Measurements from ENCODE around the gene CIDEB. TPM values are rescaled to one million over a fixed set of nuclear protein-coding genes. Genes with fewer than 3 reads are reported as not detected.

CIDEB gene
- total and polyA plus RNA-seq, 2 of the 8 experiments (the other 6 are each of a cell fraction or from before 2014, with no cell fraction given), result 0.11 TPM; not detected in 1

Small RNA genes lying within 50 kb of the gene (small RNA-seq; reads per million reads assigned to genes)
- gene RF00026 (ENCODE audit: insufficient read depth), result not detected

Other genes with a start within 250 kb of the CIDEB start
Only the 30 nearest of the 33 such genes appear.
- 63.6 and 67.2 TPM in 2 replicates for gene DCAF11, start 193.2 kb downstream of the CIDEB start, total RNA-seq (2021; fragmentation: NEBNext Ultra II Directional; extraction: Animal tissue kit (Norgen Biotek cat#: 25700))
- gene DCAF11, start 193.2 kb downstream of the CIDEB start, polyA plus RNA-seq (2011; rRNA removed), result 60.4 and 74.6 TPM in 2 replicates
- gene NRL, start 193.0 kb downstream of the CIDEB start, total RNA-seq (2021; fragmentation: NEBNext Ultra II Directional; extraction: Animal tissue kit (Norgen Biotek cat#: 25700)), result 1.1 TPM in 2 replicates
- 2.1 and 2.2 TPM in 2 replicates for gene NRL, start 193.0 kb downstream of the CIDEB start, polyA plus RNA-seq (2011; rRNA removed)
- gene FITM1, start 177.3 kb downstream of the CIDEB start, total RNA-seq (2021; fragmentation: NEBNext Ultra II Directional; extraction: Animal tissue kit (Norgen Biotek cat#: 25700)), result 0.33 and 0.76 TPM in 2 replicates
- gene FITM1, start 177.3 kb downstream of the CIDEB start, polyA plus RNA-seq (2011; rRNA removed), result 0.53 and 0.80 TPM in 2 replicates
- 85.9 and 91.7 TPM in 2 replicates for gene PSME1, start 171.8 kb downstream of the CIDEB start, total RNA-seq (2021; fragmentation: NEBNext Ultra II Directional; extraction: Animal tissue kit (Norgen Biotek cat#: 25700))
- gene PSME1, start 171.8 kb downstream of the CIDEB start, polyA plus RNA-seq (2011; rRNA removed), result 57.4 and 74.9 TPM in 2 replicates
- 36.9 and 38.4 TPM in 2 replicates for gene EMC9, start 166.4 kb downstream of the CIDEB start, total RNA-seq (2021; fragmentation: NEBNext Ultra II Directional; extraction: Animal tissue kit (Norgen Biotek cat#: 25700))
- 47.2 and 60.1 TPM in 2 replicates for gene EMC9, start 166.4 kb downstream of the CIDEB start, polyA plus RNA-seq (2011; rRNA removed)
- gene PSME2, start 161.4 kb downstream of the CIDEB start, total RNA-seq (2021; fragmentation: NEBNext Ultra II Directional; extraction: Animal tissue kit (Norgen Biotek cat#: 25700)), result 111 and 118 TPM in 2 replicates
- gene PSME2, start 161.4 kb downstream of the CIDEB start, polyA plus RNA-seq (2011; rRNA removed), result 71.8 and 76.8 TPM in 2 replicates
- gene RNF31, start 160.5 kb downstream of the CIDEB start, total RNA-seq (2021; fragmentation: NEBNext Ultra II Directional; extraction: Animal tissue kit (Norgen Biotek cat#: 25700)), result 57.8 and 72.0 TPM in 2 replicates
- 17.5 and 40.6 TPM in 2 replicates for gene RNF31, start 160.5 kb downstream of the CIDEB start, polyA plus RNA-seq (2011; rRNA removed)
- gene IRF9, start 146.7 kb downstream of the CIDEB start, total RNA-seq (2021; fragmentation: NEBNext Ultra II Directional; extraction: Animal tissue kit (Norgen Biotek cat#: 25700)), result 11.1 and 11.4 TPM in 2 replicates
- gene IRF9, start 146.7 kb downstream of the CIDEB start, polyA plus RNA-seq (2011; rRNA removed), result 13.2 and 13.3 TPM in 2 replicates
- 25.8 and 28.5 TPM in 2 replicates for gene REC8, start 135.9 kb downstream of the CIDEB start, total RNA-seq (2021; fragmentation: NEBNext Ultra II Directional; extraction: Animal tissue kit (Norgen Biotek cat#: 25700))
- 9.8 and 19.1 TPM in 2 replicates for gene REC8, start 135.9 kb downstream of the CIDEB start, polyA plus RNA-seq (2011; rRNA removed)
- 108 and 109 TPM in 2 replicates for gene IPO4, start 119.2 kb downstream of the CIDEB start, total RNA-seq (2021; fragmentation: NEBNext Ultra II Directional; extraction: Animal tissue kit (Norgen Biotek cat#: 25700))
- 55.5 and 80.6 TPM in 2 replicates for gene IPO4, start 119.2 kb downstream of the CIDEB start, polyA plus RNA-seq (2011; rRNA removed)
- gene TM9SF1, start 112.5 kb downstream of the CIDEB start, total RNA-seq (2021; fragmentation: NEBNext Ultra II Directional; extraction: Animal tissue kit (Norgen Biotek cat#: 25700)), result 22.2 and 25.3 TPM in 2 replicates
- gene TM9SF1, start 112.5 kb downstream of the CIDEB start, polyA plus RNA-seq (2011; rRNA removed), result 24.6 and 29.2 TPM in 2 replicates
- gene TSSK4, start 102.3 kb downstream of the CIDEB start, total RNA-seq (2021; fragmentation: NEBNext Ultra II Directional; extraction: Animal tissue kit (Norgen Biotek cat#: 25700)), result 0.28 TPM in 1 of 2 replicates, not detected in the other
- 0.05 TPM in 1 of 2 replicates, not detected in the other for gene TSSK4, start 102.3 kb downstream of the CIDEB start, polyA plus RNA-seq (2011; rRNA removed)
- gene CHMP4A, start 94.5 kb downstream of the CIDEB start, total RNA-seq (2021; fragmentation: NEBNext Ultra II Directional; extraction: Animal tissue kit (Norgen Biotek cat#: 25700)), result 32.9 and 36.4 TPM in 2 replicates
- 23.4 and 37.6 TPM in 2 replicates for gene CHMP4A, start 94.5 kb downstream of the CIDEB start, polyA plus RNA-seq (2011; rRNA removed)
- gene MDP1, start 91.9 kb downstream of the CIDEB start, total RNA-seq (2021; fragmentation: NEBNext Ultra II Directional; extraction: Animal tissue kit (Norgen Biotek cat#: 25700)), result 14.3 and 17.7 TPM in 2 replicates
- 25.3 and 32.2 TPM in 2 replicates for gene MDP1, start 91.9 kb downstream of the CIDEB start, polyA plus RNA-seq (2011; rRNA removed)
- gene NEDD8, start 75.6 kb downstream of the CIDEB start, total RNA-seq (2021; fragmentation: NEBNext Ultra II Directional; extraction: Animal tissue kit (Norgen Biotek cat#: 25700)), result 241 and 253 TPM in 2 replicates
- gene NEDD8, start 75.6 kb downstream of the CIDEB start, polyA plus RNA-seq (2011; rRNA removed), result 196 and 317 TPM in 2 replicates
- 85.3 and 88.3 TPM in 2 replicates for gene GMPR2, start 75.0 kb downstream of the CIDEB start, total RNA-seq (2021; fragmentation: NEBNext Ultra II Directional; extraction: Animal tissue kit (Norgen Biotek cat#: 25700))
- 52.9 and 61.6 TPM in 2 replicates for gene GMPR2, start 75.0 kb downstream of the CIDEB start, polyA plus RNA-seq (2011; rRNA removed)
- gene TINF2, start 65.4 kb downstream of the CIDEB start, total RNA-seq (2021; fragmentation: NEBNext Ultra II Directional; extraction: Animal tissue kit (Norgen Biotek cat#: 25700)), result 31.0 and 36.7 TPM in 2 replicates
- 23.5 and 31.7 TPM in 2 replicates for gene TINF2, start 65.4 kb downstream of the CIDEB start, polyA plus RNA-seq (2011; rRNA removed)
- gene TGM1, start 44.8 kb downstream of the CIDEB start, total RNA-seq (2021; fragmentation: NEBNext Ultra II Directional; extraction: Animal tissue kit (Norgen Biotek cat#: 25700)), result 2.0 and 2.2 TPM in 2 replicates
- 1.8 and 4.1 TPM in 2 replicates for gene TGM1, start 44.8 kb downstream of the CIDEB start, polyA plus RNA-seq (2011; rRNA removed)
- gene RABGGTA, start 36.4 kb downstream of the CIDEB start, total RNA-seq (2021; fragmentation: NEBNext Ultra II Directional; extraction: Animal tissue kit (Norgen Biotek cat#: 25700)), result 16.0 and 16.9 TPM in 2 replicates
- 49.8 and 65.1 TPM in 2 replicates for gene RABGGTA, start 36.4 kb downstream of the CIDEB start, polyA plus RNA-seq (2011; rRNA removed)
- gene DHRS1, start 8.2 kb downstream of the CIDEB start, total RNA-seq (2021; fragmentation: NEBNext Ultra II Directional; extraction: Animal tissue kit (Norgen Biotek cat#: 25700)), result 8.8 and 13.4 TPM in 2 replicates
- gene DHRS1, start 8.2 kb downstream of the CIDEB start, polyA plus RNA-seq (2011; rRNA removed), result 31.7 and 40.2 TPM in 2 replicates
- 34.8 and 39.3 TPM in 2 replicates for gene NOP9, start 8.1 kb downstream of the CIDEB start, total RNA-seq (2021; fragmentation: NEBNext Ultra II Directional; extraction: Animal tissue kit (Norgen Biotek cat#: 25700))
- 17.8 and 22.4 TPM in 2 replicates for gene NOP9, start 8.1 kb downstream of the CIDEB start, polyA plus RNA-seq (2011; rRNA removed)
- gene LTB4R2, start 2.2 kb upstream of the CIDEB start, total RNA-seq (2021; fragmentation: NEBNext Ultra II Directional; extraction: Animal tissue kit (Norgen Biotek cat#: 25700)), result 6.7 and 7.0 TPM in 2 replicates
- 5.3 and 9.8 TPM in 2 replicates for gene LTB4R2, start 2.2 kb upstream of the CIDEB start, polyA plus RNA-seq (2011; rRNA removed)
- gene LTB4R, start 3.5 kb upstream of the CIDEB start, total RNA-seq (2021; fragmentation: NEBNext Ultra II Directional; extraction: Animal tissue kit (Norgen Biotek cat#: 25700)), result 4.1 and 6.8 TPM in 2 replicates
- 6.7 and 9.7 TPM in 2 replicates for gene LTB4R, start 3.5 kb upstream of the CIDEB start, polyA plus RNA-seq (2011; rRNA removed)
- gene ADCY4, start 27.1 kb upstream of the CIDEB start, total RNA-seq (2021; fragmentation: NEBNext Ultra II Directional; extraction: Animal tissue kit (Norgen Biotek cat#: 25700)), result 0.35 and 0.69 TPM in 2 replicates
- gene ADCY4, start 27.1 kb upstream of the CIDEB start, polyA plus RNA-seq (2011; rRNA removed), result 0.27 and 0.57 TPM in 2 replicates
- 0.39 and 0.55 TPM in 2 replicates for gene RIPK3, start 32.0 kb upstream of the CIDEB start, total RNA-seq (2021; fragmentation: NEBNext Ultra II Directional; extraction: Animal tissue kit (Norgen Biotek cat#: 25700))
- gene RIPK3, start 32.0 kb upstream of the CIDEB start, polyA plus RNA-seq (2011; rRNA removed), result 0.20 and 0.24 TPM in 2 replicates
- 47.3 and 51.2 TPM in 2 replicates for gene NFATC4, start 60.2 kb upstream of the CIDEB start, total RNA-seq (2021; fragmentation: NEBNext Ultra II Directional; extraction: Animal tissue kit (Norgen Biotek cat#: 25700))
- 50.3 and 78.9 TPM in 2 replicates for gene NFATC4, start 60.2 kb upstream of the CIDEB start, polyA plus RNA-seq (2011; rRNA removed)
- gene NYNRIN, start 91.0 kb upstream of the CIDEB start, total RNA-seq (2021; fragmentation: NEBNext Ultra II Directional; extraction: Animal tissue kit (Norgen Biotek cat#: 25700)), result 18.3 and 19.6 TPM in 2 replicates
- gene NYNRIN, start 91.0 kb upstream of the CIDEB start, polyA plus RNA-seq (2011; rRNA removed), result 15.2 and 18.4 TPM in 2 replicates
- gene CBLN3, start 121.7 kb upstream of the CIDEB start, total RNA-seq (2021; fragmentation: NEBNext Ultra II Directional; extraction: Animal tissue kit (Norgen Biotek cat#: 25700)), result 0.52 and 0.54 TPM in 2 replicates
- 0.72 and 1.00 TPM in 2 replicates for gene CBLN3, start 121.7 kb upstream of the CIDEB start, polyA plus RNA-seq (2011; rRNA removed)
- gene KHNYN, start 122.0 kb upstream of the CIDEB start, total RNA-seq (2021; fragmentation: NEBNext Ultra II Directional; extraction: Animal tissue kit (Norgen Biotek cat#: 25700)), result 22.1 and 22.3 TPM in 2 replicates
- 7.6 and 9.2 TPM in 2 replicates for gene KHNYN, start 122.0 kb upstream of the CIDEB start, polyA plus RNA-seq (2011; rRNA removed)
- gene SDR39U1, start 134.8 kb upstream of the CIDEB start, total RNA-seq (2021; fragmentation: NEBNext Ultra II Directional; extraction: Animal tissue kit (Norgen Biotek cat#: 25700)), result 45.2 and 46.7 TPM in 2 replicates
- gene SDR39U1, start 134.8 kb upstream of the CIDEB start, polyA plus RNA-seq (2011; rRNA removed), result 98.8 and 104 TPM in 2 replicates